ENCODE measurements around the gene PRKCD. TPM values are rescaled to one million over a fixed set of nuclear protein-coding genes. Genes with fewer than 3 reads are reported as not detected.

The PRKCD gene
- total RNA-seq, 1 donor from 2014 or later: 103 TPM

GRCh38 chr3:53181528-53181927 lies 20.5 kb downstream of the PRKCD start:
- peaks cover 98% of the 10 kb centered on the region for H3K36me3 ChIP-seq
- no peak for DNase-seq
- no peak for ATAC-seq
- H3K9me3 ChIP-seq: no peaks in the 10 kb centered on the region
- TF ChIP-seq, protein P1, sequence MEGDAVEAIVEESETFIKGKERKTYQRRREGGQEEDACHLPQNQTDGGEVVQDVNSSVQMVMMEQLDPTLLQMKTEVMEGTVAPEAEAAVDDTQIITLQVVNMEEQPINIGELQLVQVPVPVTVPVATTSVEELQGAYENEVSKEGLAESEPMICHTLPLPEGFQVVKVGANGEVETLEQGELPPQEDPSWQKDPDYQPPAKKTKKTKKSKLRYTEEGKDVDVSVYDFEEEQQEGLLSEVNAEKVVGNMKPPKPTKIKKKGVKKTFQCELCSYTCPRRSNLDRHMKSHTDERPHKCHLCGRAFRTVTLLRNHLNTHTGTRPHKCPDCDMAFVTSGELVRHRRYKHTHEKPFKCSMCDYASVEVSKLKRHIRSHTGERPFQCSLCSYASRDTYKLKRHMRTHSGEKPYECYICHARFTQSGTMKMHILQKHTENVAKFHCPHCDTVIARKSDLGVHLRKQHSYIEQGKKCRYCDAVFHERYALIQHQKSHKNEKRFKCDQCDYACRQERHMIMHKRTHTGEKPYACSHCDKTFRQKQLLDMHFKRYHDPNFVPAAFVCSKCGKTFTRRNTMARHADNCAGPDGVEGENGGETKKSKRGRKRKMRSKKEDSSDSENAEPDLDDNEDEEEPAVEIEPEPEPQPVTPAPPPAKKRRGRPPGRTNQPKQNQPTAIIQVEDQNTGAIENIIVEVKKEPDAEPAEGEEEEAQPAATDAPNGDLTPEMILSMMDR (IDR thresholded peaks at IDR 0.05): no peak
- H3K4me1 ChIP-seq: peaks cover 13% of the 10 kb centered on the region
- H3K27me3 ChIP-seq (ENCODE audit: low read depth): no peaks in the 10 kb centered on the region
- no peak overlapping the region for H3K27ac ChIP-seq
- intact Hi-C loops (cut with DNase I): no loop called here
- no peak overlapping the region for H3K4me3 ChIP-seq

DNA sequence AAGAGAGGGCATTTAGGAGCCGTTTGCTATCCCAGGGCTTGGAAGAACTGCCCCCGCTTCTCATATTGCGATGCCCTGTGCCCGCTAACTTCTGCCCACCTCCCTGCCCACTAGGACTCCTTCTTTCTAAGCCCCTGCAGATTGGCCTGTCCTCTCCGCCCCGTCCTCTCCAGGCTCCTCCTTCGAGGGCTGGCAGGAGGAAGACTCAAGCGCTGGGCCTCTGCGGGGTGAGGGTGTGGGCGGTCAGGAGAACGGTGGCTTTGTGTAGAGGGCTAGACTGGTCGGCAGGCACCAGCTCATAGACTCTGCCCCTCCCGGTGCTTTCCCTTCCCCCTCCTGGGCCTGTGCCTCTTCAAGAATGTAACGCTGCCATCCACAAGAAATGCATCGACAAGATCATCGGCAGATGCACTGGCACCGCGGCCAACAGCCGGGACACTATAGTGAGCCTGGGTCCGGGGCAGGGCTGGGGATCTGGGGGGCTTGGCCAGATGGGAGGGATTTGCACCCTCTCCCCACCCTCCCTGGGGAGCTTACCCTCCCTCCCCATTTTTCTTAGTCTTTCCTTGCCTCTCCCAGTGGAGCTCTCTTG lies 21.9 kb downstream of the PRKCD start:
- Histone ChIP-seq H3K9me3 (no peaks in the 10 kb centered on the region), H3K4me1 (peaks cover 13% of the 10 kb centered on the region), H3K27me3 (ENCODE audit: low read depth) (no peaks in the 10 kb centered on the region), H3K27ac (no peak overlapping the region), H3K36me3 (peaks cover 100% of the 10 kb centered on the region), H3K4me3 (no peak overlapping the region)
- intact Hi-C loops (cut with DNase I): no loop called here
- no peak for ATAC-seq
- TF ChIP-seq, protein P1 (IDR thresholded peaks at IDR 0.05): no peak
- no peak for DNase-seq

DNA sequence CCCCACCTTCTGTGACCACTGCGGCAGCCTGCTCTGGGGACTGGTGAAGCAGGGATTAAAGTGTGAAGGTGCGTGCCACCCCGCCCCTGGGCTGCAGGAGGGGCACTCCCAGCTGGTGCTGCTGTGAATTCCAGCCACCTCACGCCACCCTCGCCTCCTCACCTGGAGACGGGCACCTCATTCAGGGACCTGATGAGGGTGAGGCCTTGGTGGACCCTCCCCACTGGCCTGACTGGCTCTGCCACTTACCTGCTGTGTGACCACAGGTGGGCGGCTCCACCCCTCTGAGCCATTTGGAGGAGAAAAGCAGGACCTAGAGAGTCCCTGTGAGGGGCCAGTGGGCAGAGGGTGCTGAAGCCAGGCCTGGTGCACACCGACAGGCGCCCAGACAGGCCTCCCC lies 22.5 kb downstream of the PRKCD start:
- intact Hi-C loops (cut with DNase I): no loop called here
- peaks cover 100% of the 10 kb centered on the region for H3K36me3 ChIP-seq
- no peaks in the 10 kb centered on the region for H3K27me3 ChIP-seq (ENCODE audit: low read depth)
- no peaks in the 10 kb centered on the region for H3K9me3 ChIP-seq
- DNase-seq (no peak), ATAC-seq (peak in 1 of 2 donors; percentile 14)
- H3K27ac ChIP-seq: no peak overlapping the region
- TF ChIP-seq, protein P1 (IDR thresholded peaks at IDR 0.05): no peak
- H3K4me3 ChIP-seq: no peak overlapping the region
- H3K4me1 ChIP-seq: peaks cover 13% of the 10 kb centered on the region

DNA sequence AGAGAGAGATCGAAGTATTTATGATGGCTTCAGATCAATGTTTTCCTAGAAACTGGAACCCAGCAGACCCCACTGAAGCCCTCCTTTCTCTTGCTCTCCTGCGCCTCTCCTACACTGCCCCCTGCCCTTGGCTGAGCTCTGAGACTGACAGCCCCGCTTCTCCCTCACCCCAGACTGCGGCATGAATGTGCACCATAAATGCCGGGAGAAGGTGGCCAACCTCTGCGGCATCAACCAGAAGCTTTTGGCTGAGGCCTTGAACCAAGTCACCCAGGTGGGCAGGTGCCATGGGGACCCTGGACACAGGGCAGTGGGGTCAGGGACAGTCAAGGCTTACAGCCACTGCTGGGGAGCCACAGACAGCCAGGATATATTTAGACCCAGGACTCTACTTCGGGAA lies 23.7 kb downstream of the PRKCD start:
- DNase-seq (no peak), ATAC-seq (no peak)
- Histone ChIP-seq H3K27ac (no peak overlapping the region), H3K36me3 (peaks cover 100% of the 10 kb centered on the region), H3K4me1 (peaks cover 9% of the 10 kb centered on the region), H3K4me3 (no peak overlapping the region), H3K27me3 (ENCODE audit: low read depth) (no peaks in the 10 kb centered on the region), H3K9me3 (no peaks in the 10 kb centered on the region)
- TF ChIP-seq, protein P1 (IDR thresholded peaks at IDR 0.05): no peak
- intact Hi-C loops (cut with DNase I): no loop called here

GRCh38 chr3:53185761-53186465 lies 24.9 kb downstream of the PRKCD start:
- intact Hi-C loops (cut with DNase I): no loop called here
- H3K9me3 ChIP-seq: no peaks in the 10 kb centered on the region
- ATAC-seq (no peak), DNase-seq (no peak)
- peaks cover 100% of the 10 kb centered on the region for H3K36me3 ChIP-seq
- no peaks in the 10 kb centered on the region for H3K27me3 ChIP-seq (ENCODE audit: low read depth)
- no peaks in the 10 kb centered on the region for H3K4me1 ChIP-seq
- H3K27ac ChIP-seq: no peak overlapping the region
- TF ChIP-seq, protein P1 (IDR thresholded peaks at IDR 0.05): no peak
- no peak overlapping the region for H3K4me3 ChIP-seq

Data from lower lobe of right lung (tissue), 2 donors.